ENCODE data around the gene MAPK4. TPM values are rescaled to one million over a fixed set of nuclear protein-coding genes. Genes with fewer than 3 reads are reported as not detected.

MAPK4 gene
- total RNA-seq, 1 donor from 2014 or later, result not detected

- DNase-seq (ENCODE audit: low read depth in 2 of 2), result no peak
Measured at GRCh38 chr18:50653402-50654093, 93.7 kb downstream of the MAPK4 start.

DNA sequence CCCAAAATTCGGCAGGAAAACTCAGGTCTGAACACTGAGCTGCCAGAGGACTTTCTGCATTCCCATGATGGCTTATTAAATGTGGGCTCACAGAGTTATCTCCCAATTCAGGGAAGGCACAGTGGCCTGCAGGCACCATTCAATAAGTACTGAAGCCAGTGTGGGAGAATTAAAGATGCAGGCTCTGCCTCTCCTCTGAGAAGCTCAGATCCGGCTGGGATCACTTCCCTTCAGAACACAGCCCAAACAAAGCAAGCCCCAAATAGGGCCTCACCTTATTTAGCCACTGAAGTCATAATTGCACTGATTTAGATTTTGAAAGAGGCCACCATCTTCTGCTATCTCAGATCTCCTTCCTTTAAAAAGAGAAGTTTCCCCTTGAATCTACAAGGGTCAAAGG is 94.3 kb downstream of the MAPK4 start:
- no peak for DNase-seq (ENCODE audit: low read depth in 2 of 2)

DNA sequence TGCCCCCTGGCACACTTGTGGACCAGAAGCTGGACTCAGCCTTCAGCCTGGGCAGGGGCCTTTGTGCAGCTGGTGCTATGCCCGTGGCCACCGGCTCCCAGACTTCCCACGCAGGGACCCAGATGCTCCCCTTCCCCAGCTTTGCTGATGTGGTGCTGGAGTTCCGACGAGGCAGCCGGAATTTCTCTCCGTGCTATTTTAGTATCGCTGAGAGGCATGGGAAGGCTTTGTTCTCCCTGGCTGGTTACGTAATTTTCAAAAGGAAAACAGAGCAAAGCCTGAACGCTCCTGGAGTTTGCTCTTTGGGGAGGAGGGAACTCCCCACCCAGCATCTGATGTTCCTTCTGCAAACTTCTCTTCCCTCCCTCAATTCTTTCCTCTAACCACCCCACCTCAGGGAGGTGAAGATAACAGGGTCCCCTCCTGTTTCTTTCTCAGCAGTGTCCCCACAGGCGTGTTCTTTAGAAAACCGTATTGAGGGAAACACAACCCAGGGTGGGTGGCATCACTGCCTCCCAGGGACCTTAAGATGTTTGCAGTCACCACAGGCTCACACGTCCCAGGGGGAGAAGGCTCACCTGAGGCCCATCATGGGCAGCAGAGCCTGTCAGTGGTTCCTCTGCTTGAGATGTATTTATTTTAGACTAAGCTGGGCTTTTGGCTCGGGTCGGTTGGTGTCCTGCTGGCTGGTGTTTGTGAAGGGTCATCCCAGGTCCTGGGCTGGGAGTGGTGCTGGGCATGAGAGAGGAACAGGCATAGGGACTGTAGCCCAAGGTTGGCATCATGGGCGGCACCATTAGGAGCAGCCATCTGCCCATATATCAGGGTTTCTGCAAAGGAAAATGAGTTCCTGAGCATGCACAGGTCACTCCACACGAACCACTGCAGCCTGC is 95.0 kb downstream of the MAPK4 start:
- DNase-seq (ENCODE audit: low read depth in 2 of 2), result no peak

DNA sequence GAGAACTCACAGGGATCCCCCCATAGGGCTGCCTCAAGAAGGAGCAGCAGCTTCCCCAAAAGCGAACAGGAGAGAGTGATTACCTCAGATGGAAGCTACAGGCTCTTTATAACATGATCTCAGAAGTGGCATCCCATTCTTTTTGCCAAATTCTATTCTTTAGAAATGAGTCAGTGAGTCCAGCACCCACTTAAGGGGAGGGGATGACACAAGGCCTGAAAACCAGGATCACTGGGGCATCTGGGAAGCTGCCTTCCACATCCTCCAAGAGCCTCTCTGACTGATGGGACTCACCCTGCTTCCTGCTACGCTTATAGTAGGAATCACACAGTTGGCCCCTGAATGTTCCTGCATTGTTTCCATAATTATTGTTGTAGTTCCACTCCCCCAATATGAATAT is 96.5 kb downstream of the MAPK4 start:
- DNase-seq (ENCODE audit: low read depth in 2 of 2), result no peak

- no peak for DNase-seq (ENCODE audit: low read depth in 2 of 2)
Measured at GRCh38 chr18:50656841-50657470, 97.1 kb downstream of the MAPK4 start.

DNA sequence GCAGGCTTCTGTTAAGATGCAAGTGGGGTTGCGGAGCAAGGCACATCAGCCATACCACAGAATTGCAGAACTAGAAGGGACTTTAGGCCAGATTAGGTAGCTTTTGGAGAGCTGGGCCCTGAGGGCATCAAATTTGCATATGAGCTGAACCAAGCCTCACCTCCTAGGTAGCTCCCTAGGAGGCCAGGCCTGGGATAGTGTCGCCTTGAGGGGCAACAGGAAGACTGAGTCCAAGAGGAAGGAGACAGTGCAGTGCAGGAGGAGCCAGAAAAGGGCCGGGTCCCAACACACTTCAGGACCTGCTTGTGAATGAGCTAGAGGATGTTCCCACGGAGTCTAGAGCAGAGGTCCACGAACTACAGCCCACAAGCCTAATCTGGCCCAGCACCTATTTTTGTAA is 98.7 kb downstream of the MAPK4 start:
- DNase-seq (ENCODE audit: low read depth in 2 of 2), result no peak

- DNase-seq (ENCODE audit: low read depth in 2 of 2), result peak in 1 of 2 donors; percentile 2
Measured at GRCh38 chr18:50659091-50660003, 99.5 kb downstream of the MAPK4 start.

GRCh38 chr18:50661013-50661412 is 101.1 kb downstream of the MAPK4 start:
- DNase-seq (ENCODE audit: low read depth in 2 of 2), result no peak

DNA sequence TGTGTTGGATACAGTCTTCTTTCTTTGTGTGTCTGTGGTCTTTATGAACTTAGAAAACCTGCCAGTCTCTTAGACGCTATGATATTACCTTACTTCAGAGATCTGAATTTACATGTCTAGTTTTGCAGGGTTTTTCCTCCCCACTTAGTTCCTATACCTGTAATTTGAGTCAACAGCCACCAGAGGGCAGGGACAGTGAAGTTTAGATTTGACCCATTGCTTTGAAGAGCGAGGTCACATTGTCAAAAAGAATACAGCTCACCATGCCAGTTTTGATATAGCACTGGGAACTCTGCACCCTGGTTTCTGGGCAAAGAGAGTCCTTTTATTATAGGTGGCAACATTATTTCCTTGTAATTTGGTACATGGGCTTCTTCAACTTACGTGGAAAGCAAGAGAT is 102.3 kb downstream of the MAPK4 start:
- peak; percentile 7 to 25 for DNase-seq (ENCODE audit: low read depth in 2 of 2)

- DNase-seq (ENCODE audit: low read depth in 2 of 2), result no peak
Measured at GRCh38 chr18:50662775-50663383, 103.0 kb downstream of the MAPK4 start.

- no peak for DNase-seq (ENCODE audit: low read depth in 2 of 2)
Measured at GRCh38 chr18:50663626-50664441, 103.9 kb downstream of the MAPK4 start.

DNA sequence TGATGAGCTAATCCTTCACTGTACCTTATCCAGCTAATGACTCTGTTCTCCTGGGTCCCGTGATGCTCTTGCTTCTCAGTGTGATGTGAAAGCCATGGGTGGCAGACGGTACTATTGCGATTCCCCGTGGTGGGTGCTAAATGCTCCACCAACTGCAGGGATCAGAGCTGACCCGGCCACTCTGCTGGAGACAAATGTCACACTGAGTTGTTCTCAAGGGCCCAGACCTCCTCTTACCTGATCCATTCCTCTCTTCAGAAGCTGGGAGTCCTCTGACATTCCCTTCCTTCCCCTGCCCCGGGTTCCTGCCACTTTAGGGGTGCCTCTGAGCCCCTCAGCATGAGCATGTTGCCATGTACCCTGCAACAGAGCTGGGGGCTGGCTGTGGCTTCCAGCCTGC is 105.1 kb downstream of the MAPK4 start:
- no peak for DNase-seq (ENCODE audit: low read depth in 2 of 2)

DNA sequence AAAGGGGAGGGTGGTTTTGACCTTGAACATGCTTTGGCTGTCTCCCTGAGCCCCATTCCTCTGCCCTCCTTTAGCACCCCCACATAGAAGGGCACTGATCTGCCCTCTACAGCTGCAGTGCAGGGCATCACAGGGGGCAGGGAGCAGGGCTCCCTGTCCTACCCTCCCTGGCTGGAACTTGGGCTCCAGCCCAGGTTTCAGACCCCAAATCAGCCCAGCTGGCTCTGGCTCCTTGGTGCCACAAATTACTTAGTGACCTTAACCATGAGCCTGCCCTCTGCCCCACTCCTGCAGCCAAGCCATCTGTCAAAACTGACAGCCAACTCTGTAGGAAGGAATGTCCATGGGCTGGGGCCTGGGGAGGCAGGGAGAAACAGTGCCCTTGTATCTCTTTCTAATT is 105.6 kb downstream of the MAPK4 start:
- DNase-seq (ENCODE audit: low read depth in 2 of 2), result no peak

- DNase-seq (ENCODE audit: low read depth in 2 of 2), result no peak
Measured at GRCh38 chr18:50666536-50666935, 106.6 kb downstream of the MAPK4 start.

- no peak for DNase-seq (ENCODE audit: low read depth in 2 of 2)
Measured at GRCh38 chr18:50671376-50671775, 111.5 kb downstream of the MAPK4 start.

- peak in 1 of 2 donors; percentile 40 for DNase-seq (ENCODE audit: low read depth in 2 of 2)
Measured at GRCh38 chr18:50674307-50674980, 114.6 kb downstream of the MAPK4 start.

- no peak for DNase-seq (ENCODE audit: low read depth in 2 of 2)
Measured at GRCh38 chr18:50675043-50675442, 115.2 kb downstream of the MAPK4 start.

DNA sequence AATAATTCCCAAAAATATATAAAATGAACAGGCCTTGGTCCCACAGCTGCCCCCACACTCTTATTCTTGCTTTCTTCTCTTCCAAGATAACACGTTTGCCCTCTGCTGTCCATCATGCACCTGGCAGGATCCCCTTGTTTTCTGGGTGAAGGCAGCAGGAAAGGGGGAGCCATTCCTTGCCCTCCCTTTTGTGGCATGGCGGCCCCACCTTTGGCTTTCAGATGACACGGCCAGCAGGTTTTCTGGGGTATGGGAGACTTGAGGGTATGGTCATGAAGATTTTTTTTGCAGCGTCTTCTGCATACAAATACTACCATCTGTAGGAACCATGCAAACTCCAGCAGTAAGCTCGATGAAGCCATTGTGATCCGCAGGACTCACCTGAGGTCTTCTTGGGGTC is 118.8 kb downstream of the MAPK4 start:
- DNase-seq (ENCODE audit: low read depth in 2 of 2), result no peak

DNA sequence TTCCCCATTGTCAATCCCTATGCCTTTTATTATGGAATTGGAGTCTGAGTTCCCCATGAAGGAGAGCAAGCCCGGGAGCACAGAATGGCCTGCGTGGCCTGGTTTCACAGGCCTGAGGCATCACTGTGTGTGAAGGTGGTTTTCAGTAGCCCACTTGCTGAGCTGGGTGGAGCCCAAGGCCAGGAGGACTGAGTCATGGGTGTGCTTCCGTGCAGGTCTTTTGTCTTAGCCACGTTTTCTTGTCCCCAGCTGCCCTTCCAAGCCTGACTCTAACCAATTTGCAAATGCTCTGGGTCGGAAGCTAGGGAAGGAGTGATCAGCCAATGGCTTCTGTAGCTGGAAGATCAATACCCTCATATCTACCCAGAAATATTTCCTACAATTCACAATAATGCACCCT is 119.2 kb downstream of the MAPK4 start:
- no peak for DNase-seq (ENCODE audit: low read depth in 2 of 2)

All from lung microvascular endothelial cell (primary cell).